Liver (tissue), 3 donors: ENCODE data around the gene NDUFV2.

Source experiments
- EGR1 ChIP-seq, 2 donors: IDR thresholded peaks; 2 replicates each; pipeline ENCODE4 v1.6.1; 2016 to 2018; ENCODE audit warnings: antibody characterized with exemption in 2 of 2, low read depth in 2 of 2
- HNF4A ChIP-seq, 2 donors: conservative IDR thresholded peaks; 2 replicates each; pipeline ENCODE4 v1.6.1; 2016; ENCODE audit warnings: antibody characterized with exemption in 2 of 2, mild to moderate bottlenecking in 2 of 2
- SP1 ChIP-seq: IDR thresholded peaks from 2 replicates; pipeline ENCODE4 v1.6.1; 2018; ENCODE audit warnings: antibody characterized with exemption, mild to moderate bottlenecking
- TAF1 ChIP-seq: conservative IDR thresholded peaks from 2 replicates; pipeline ENCODE4 v1.6.1; 2016; ENCODE audit warnings: antibody characterized with exemption, mild to moderate bottlenecking
- TF ChIP-seq, protein P1 (sequence below): IDR thresholded peaks from 2 replicates; pipeline ENCODE4 v1.6.1; 2016; ENCODE audit warnings: antibody characterized with exemption
- TF ChIP-seq, protein P2 (sequence below): IDR thresholded peaks from 2 replicates; pipeline ENCODE4 v1.6.1; 2016; ENCODE audit warnings: antibody characterized with exemption, mild to moderate bottlenecking
- TF ChIP-seq, protein P3 (sequence below): IDR thresholded peaks from 2 replicates; pipeline ENCODE4 v1.6.1; 2016; ENCODE audit warnings: antibody characterized with exemption
- TF ChIP-seq, protein P4 (sequence below): fragments of 150-350 bp; IDR thresholded peaks from 2 replicates; pipeline ENCODE4 v1.5.1; 2017; ENCODE audit warnings: improper control_type of control experiment, low read depth, low read length; ENCODE audit not compliant: missing input control
- TF ChIP-seq, protein P5 (sequence below): IDR thresholded peaks from 2 replicates; pipeline ENCODE4 v1.6.1; 2016; ENCODE audit warnings: antibody characterized with exemption
- donor health status: healthy.
- donor health status: healthy.

DNA sequence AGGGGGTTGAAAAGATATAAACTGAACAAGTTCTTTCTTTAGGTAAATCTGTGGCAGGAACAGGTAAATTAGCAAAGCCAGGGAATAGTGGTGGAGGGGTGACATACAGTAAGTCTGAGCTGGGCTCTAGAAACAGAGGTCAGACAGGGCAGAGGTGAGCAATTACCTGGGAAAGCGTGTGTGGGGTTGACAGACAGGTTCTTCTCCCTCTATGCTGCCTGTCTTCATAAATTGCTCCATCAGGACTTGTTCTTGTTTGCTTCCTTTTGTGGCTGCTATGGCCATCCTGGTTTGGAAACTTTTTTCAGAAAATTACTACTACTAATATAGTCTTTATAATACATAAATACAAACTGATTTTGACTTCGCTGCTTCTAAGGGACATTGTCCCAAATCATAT lies 30.7 kb downstream of the NDUFV2 start:
- TF ChIP-seq, protein P1, sequence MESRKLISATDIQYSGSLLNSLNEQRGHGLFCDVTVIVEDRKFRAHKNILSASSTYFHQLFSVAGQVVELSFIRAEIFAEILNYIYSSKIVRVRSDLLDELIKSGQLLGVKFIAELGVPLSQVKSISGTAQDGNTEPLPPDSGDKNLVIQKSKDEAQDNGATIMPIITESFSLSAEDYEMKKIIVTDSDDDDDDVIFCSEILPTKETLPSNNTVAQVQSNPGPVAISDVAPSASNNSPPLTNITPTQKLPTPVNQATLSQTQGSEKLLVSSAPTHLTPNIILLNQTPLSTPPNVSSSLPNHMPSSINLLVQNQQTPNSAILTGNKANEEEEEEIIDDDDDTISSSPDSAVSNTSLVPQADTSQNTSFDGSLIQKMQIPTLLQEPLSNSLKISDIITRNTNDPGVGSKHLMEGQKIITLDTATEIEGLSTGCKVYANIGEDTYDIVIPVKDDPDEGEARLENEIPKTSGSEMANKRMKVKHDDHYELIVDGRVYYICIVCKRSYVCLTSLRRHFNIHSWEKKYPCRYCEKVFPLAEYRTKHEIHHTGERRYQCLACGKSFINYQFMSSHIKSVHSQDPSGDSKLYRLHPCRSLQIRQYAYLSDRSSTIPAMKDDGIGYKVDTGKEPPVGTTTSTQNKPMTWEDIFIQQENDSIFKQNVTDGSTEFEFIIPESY = no peak
- TF ChIP-seq, protein P2, sequence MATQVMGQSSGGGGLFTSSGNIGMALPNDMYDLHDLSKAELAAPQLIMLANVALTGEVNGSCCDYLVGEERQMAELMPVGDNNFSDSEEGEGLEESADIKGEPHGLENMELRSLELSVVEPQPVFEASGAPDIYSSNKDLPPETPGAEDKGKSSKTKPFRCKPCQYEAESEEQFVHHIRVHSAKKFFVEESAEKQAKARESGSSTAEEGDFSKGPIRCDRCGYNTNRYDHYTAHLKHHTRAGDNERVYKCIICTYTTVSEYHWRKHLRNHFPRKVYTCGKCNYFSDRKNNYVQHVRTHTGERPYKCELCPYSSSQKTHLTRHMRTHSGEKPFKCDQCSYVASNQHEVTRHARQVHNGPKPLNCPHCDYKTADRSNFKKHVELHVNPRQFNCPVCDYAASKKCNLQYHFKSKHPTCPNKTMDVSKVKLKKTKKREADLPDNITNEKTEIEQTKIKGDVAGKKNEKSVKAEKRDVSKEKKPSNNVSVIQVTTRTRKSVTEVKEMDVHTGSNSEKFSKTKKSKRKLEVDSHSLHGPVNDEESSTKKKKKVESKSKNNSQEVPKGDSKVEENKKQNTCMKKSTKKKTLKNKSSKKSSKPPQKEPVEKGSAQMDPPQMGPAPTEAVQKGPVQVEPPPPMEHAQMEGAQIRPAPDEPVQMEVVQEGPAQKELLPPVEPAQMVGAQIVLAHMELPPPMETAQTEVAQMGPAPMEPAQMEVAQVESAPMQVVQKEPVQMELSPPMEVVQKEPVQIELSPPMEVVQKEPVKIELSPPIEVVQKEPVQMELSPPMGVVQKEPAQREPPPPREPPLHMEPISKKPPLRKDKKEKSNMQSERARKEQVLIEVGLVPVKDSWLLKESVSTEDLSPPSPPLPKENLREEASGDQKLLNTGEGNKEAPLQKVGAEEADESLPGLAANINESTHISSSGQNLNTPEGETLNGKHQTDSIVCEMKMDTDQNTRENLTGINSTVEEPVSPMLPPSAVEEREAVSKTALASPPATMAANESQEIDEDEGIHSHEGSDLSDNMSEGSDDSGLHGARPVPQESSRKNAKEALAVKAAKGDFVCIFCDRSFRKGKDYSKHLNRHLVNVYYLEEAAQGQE = no peak
- TF ChIP-seq, protein P3, sequence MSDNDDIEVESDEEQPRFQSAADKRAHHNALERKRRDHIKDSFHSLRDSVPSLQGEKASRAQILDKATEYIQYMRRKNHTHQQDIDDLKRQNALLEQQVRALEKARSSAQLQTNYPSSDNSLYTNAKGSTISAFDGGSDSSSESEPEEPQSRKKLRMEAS = no peak
- TF ChIP-seq EGR1 (IDR thresholded peaks at IDR 0.05; ENCODE audit: low read depth in 2 of 2) = no peak
- TF ChIP-seq, protein P4, sequence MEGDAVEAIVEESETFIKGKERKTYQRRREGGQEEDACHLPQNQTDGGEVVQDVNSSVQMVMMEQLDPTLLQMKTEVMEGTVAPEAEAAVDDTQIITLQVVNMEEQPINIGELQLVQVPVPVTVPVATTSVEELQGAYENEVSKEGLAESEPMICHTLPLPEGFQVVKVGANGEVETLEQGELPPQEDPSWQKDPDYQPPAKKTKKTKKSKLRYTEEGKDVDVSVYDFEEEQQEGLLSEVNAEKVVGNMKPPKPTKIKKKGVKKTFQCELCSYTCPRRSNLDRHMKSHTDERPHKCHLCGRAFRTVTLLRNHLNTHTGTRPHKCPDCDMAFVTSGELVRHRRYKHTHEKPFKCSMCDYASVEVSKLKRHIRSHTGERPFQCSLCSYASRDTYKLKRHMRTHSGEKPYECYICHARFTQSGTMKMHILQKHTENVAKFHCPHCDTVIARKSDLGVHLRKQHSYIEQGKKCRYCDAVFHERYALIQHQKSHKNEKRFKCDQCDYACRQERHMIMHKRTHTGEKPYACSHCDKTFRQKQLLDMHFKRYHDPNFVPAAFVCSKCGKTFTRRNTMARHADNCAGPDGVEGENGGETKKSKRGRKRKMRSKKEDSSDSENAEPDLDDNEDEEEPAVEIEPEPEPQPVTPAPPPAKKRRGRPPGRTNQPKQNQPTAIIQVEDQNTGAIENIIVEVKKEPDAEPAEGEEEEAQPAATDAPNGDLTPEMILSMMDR = no peak
- no peak for TF ChIP-seq SP1
- no peak for TF ChIP-seq TAF1
- no peak for TF ChIP-seq HNF4A (conservative IDR thresholded peaks at IDR 0.05)
- TF ChIP-seq, protein P5, sequence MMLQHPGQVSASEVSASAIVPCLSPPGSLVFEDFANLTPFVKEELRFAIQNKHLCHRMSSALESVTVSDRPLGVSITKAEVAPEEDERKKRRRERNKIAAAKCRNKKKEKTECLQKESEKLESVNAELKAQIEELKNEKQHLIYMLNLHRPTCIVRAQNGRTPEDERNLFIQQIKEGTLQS = no peak
